Stimulated activated CD8-positive, alpha-beta memory T cell treated with anti-CD3 and anti-CD28 coated beads, Interleukin-7, amount 100 ng/mL, for 48 hours (primary cell): ENCODE measurements around the gene DNM2.
"Not testable (repeated sequence)": the region's sequence is repeated elsewhere in the genome, so short reads cannot be mapped to it uniquely, and the experiment has no call there.

Experiments used
- DNase-seq, 2 donors: peaks; one replicate each; pipeline ENCODE4 v3.0.0-alpha.2; 2020; ENCODE audit warnings: low read depth in 1 of 2; ENCODE audit errors: extremely low read depth in 1 of 2

The DNM2 gene

GRCh38 chr19:10720607-10721125 lies 2.8 kb downstream of the DNM2 start:
- no peak for DNase-seq

DNA sequence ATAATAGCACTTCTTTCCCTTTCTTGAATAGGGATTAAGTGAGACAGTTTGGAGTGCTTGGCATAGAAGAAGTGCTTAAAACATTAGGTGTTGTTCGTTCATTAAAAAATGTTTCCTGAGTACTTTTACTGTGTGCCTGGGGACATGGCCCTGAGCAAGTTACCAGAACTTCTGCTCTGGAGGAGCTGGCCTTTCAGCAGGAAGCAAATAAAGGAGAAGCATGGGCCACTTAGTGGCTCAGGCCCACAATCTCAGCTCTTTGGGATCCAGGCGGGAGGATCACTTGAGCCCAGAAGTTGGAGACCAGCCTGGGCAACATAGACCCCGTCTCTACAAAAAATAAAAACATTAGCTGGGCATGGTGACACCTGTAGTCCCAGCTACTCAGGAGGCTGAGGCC lies 5.7 kb downstream of the DNM2 start:
- DNase-seq = no peak

GRCh38 chr19:10724573-10725071 lies 6.7 kb downstream of the DNM2 start:
- DNase-seq = no peak

DNA sequence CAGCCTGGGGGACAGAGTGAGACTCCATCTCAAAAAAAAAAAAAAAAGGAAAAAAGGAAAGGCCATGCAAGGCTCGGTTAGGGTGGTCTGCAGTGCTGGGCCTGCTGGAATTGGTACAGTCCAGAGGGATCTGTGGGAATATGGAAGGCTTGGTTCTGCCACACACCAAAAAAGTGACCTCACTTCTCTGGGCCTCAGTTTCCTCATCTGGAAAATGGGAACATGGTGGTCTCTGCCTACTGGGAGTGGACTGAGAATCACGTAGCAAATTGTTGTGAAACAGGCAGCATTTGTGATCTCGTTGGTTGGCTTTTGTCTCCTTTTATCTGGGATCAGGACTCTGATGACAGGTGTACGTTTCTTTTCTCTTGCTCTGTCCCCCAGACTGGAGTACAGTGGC lies 7.5 kb downstream of the DNM2 start:
- no peak for DNase-seq

DNA sequence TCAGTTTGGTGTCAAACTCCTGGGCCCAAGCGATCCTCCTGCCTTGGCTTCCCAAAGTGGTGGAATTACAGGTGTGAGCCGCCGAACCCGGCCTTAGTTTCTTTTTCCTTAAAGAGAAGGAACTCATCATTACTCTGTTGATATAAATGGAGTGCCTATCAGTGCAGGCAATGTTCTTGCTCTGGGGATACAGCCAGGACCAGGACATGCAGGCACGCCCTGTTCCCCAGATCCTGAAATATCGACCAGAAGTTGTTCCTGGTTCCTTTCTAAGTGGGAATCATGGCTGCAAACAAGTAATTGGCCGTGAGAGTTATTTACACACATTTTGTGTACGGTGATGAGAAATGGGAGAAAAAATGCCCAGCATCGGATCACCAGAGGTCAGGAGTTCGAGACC lies 8.4 kb downstream of the DNM2 start:
- no peak for DNase-seq

DNA sequence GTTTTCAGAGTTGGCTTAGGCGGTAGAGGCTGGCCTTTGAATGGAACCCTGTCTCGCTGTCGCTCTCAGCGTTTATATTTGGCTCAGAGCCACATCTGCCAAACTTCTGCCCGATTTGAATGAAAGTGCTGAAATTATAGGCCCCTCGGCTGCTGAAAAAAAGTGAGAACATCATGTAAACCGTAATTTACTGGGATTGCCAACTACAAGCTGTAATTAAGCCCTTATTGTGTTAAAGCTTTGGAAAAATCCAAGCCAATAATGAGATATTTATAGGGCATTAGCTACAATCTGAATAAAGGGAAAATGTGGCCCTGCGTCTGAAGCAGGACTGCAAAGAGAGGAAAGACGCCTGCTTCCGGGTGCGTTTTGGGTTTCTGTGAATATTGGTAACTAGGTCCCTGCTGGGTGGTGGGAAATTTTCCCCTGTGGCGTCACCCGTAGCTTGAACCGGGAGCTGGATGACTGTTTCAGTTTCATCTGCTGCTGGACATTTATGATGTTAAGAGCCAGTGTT lies 9.9 kb downstream of the DNM2 start:
- no peak for DNase-seq

DNA sequence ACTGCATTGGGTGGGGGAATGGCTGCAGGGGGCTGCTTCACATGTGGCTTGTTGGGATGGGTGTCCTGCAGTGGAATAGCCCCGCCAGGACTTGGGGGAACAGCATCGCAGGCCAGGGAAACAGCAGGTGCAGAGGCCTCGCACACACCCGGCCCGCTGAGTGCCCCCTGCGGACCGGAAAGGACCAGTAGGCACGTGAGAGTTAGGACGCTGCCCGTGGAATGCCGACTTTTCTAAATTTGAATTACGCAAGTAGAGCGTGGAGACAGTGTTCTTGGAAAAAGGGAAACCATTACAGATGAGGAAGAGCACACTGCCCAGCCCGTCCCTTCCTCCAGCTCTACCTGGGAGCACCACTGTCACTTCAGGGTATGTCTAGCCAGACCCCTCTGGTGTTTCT lies 11.5 kb downstream of the DNM2 start:
- no peak for DNase-seq

DNA sequence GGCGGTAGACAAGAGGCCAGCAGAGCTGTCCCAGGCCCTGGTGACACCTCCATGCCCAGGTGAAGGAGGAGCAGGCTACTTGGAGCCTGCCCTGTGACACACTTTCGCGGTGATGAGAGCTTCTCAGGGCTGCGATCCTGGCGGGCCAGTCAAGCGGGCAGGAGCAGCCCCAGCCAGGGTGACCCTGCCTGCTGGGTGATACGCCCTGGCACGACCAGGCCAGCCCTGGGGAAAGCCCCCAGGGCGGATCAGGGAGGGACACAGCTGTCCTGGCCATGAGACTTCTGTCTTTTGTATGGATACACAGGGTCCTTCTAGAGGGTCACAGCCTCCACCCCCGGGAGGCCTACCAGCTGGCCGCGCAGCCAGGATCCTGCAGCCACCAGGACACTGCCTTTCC lies 13.1 kb downstream of the DNM2 start:
- no peak for DNase-seq

DNA sequence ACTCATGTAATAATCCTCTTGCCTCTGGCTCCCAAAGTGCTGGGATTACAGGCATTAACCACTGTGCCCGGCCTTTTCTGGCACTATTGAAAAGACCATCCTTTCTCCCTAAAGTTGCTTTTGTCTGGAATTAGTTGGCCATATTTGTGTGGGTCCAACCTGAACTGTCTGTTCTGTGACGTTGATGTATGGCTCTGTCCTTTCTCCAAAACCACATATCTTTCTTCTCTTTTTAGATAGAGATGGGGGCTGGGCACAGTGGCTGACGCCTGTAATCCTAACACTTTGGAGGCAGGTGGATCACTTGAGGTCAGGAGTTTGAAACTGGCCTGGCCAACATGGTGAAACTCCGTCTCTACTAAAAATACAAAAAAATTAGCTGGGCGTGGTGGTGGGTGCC lies 17.9 kb downstream of the DNM2 start:
- no peak for DNase-seq

- no peak for DNase-seq
These were observed 18.3 kb downstream of the DNM2 start for GRCh38 chr19:10736189-10736588.

DNA sequence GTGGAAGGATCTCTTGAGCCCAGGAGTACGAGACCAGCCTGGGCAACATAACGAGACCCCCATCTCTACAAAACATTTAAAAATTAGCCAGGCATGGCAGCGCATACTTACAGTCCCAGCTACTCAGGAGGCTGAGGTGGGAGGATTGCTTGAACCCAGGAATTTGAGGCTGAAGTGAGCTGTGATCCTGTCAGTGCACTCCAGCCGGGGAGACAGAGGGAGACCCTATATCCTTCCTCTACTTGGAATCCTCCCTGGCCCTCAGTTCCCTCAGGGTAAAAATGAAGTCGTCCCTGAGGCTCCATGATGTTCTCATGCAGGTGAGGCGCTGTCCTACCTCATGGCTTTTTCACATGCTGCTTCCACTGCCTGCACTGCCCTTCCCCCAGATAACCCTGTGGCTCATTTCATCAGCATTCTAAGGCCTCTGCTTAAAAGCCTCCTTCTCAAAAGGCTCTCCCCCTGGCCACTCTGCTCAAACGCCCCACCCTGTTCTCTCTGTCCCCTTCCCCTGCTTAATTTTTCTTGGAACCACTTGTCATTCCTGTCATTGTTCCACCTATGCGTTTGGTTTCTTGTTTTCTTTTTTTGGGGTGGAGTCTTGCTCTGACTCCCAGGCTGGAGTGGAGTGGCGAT lies 19.2 kb downstream of the DNM2 start:
- no peak for DNase-seq

- no peak for DNase-seq
These were observed 19.8 kb downstream of the DNM2 start for GRCh38 chr19:10737722-10738121.

DNA sequence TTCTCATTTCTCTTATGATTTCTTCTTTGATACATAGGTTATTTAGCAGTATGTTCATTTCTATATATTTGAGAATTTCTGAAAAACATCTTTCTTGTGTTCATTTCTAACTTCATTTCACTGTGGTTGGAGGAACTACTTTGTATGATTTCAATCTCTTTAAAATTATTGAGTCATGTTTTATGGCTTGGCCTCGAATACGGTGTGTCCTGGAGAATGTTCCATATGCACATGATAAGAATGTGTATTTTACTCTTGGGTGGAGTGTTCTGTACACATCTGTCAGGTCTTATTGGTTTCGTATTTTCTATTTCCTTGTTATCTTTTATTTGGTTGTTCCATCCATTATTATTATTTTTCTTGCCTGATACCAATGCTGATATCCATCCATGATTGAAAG lies 22.9 kb downstream of the DNM2 start:
- DNase-seq = no peak

GRCh38 chr19:10742476-10742875 lies 24.6 kb downstream of the DNM2 start:
- no peak for DNase-seq

DNA sequence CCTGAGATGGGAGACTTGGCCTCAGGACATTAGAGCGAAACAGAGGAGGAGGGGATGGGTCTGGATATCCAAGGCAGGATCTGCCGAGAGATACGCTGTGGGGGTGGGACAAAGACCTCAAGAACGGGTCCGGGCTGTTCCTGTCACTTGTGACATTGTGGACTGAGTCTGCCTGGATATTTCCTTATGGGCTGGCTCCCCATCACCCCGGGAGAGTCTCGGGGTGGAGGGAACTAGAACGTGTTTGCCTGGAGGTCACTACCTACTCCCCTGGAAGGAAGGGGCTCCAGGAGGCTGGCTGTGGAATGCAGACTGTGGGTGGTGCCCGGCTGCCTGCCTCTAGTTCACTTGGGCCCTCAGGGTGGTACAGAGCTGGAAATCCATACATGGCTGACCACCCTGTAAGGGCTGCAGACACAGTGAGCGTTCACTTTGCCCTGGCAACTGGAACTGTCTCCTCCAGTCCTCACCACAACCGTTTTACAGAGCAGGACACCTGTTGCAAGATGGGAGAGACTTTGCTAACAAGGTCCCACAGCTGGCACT lies 26.4 kb downstream of the DNM2 start:
- no peak for DNase-seq

GRCh38 chr19:10744801-10745293 lies 27.0 kb downstream of the DNM2 start:
- no peak for DNase-seq

- DNase-seq = not testable (repeated sequence)
These were observed 28.6 kb downstream of the DNM2 start for GRCh38 chr19:10746437-10746836.

- DNase-seq = no peak
These were observed 29.4 kb downstream of the DNM2 start for GRCh38 chr19:10747271-10747670.

GRCh38 chr19:10747674-10748073 lies 29.8 kb downstream of the DNM2 start:
- DNase-seq = no peak

- no peak for DNase-seq
These were observed 30.5 kb downstream of the DNM2 start for GRCh38 chr19:10748195-10748926.

DNA sequence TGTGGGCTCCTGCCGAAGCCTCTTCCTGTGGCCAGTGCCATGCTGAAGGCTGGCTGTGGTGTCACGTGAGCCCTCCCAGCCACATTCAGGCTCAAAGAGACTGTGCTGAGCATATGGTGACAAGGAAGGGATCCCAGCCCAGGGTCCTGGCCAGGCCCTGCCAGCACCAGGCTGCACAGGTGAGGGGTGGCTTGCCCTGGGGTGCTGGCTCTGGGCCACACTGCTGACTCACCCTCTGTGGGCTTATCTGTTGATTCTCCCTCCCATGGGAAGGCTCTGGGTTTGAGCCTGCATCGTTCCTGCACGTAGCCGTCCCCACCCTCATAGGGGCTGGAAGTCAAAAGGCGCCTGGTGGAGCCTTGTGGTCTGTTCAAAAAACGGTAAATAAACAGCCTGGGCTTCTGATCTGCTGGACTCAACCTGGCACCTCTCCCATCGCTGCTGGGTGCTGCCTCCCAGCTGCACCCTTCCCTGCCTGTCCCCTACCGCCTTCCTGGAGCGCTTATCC lies 31.1 kb downstream of the DNM2 start:
- DNase-seq = no peak
